Fibroblast of skin of scalp (primary cell): ENCODE results near the gene RHEBL1.
"Not testable (repeated sequence)": the region's sequence is repeated elsewhere in the genome, so short reads cannot be mapped to it uniquely, and the experiment has no call there.

Experiments
- DNase-seq: peaks from one replicate; pipeline ENCODE4 v3.0.0-alpha.2; 2013

The RHEBL1 gene

GRCh38 chr12:49089821-49090773, 20.3 kb upstream of the RHEBL1 start:
- no peak for DNase-seq

- DNase-seq: no peak
Measured at GRCh38 chr12:49088932-49089330, 19.2 kb upstream of the RHEBL1 start.

GRCh38 chr12:49088150-49088931, 18.6 kb upstream of the RHEBL1 start:
- DNase-seq: peak; percentile 87

- no peak for DNase-seq
Measured at GRCh38 chr12:49086116-49086515, 16.3 kb upstream of the RHEBL1 start.

GRCh38 chr12:49084438-49084837, 14.7 kb upstream of the RHEBL1 start:
- DNase-seq: no peak

- no peak for DNase-seq
Measured at GRCh38 chr12:49079793-49080192, 10.0 kb upstream of the RHEBL1 start.

- no peak for DNase-seq
Measured at GRCh38 chr12:49070971-49071370, 1.2 kb upstream of the RHEBL1 start.

GRCh38 chr12:49068879-49069506, 786 bp downstream of the RHEBL1 start:
- DNase-seq: no peak

- DNase-seq: no peak
Measured at GRCh38 chr12:49066120-49066519, 3.7 kb downstream of the RHEBL1 start.

GRCh38 chr12:49064767-49065152, 5.0 kb downstream of the RHEBL1 start:
- no peak for DNase-seq

- DNase-seq: not testable (repeated sequence)
Measured at GRCh38 chr12:49061916-49062315, 7.9 kb downstream of the RHEBL1 start.

GRCh38 chr12:49061157-49061650, 8.6 kb downstream of the RHEBL1 start:
- no peak for DNase-seq

- peak; percentile 97 for DNase-seq
Measured at GRCh38 chr12:49060237-49061156, 9.3 kb downstream of the RHEBL1 start, which contains the start of gene KMT2D. Gene KMT2D, minus strand, starts transcription at chr12:49060794. Its CDS starts 5,470 bp downstream, at chr12:49055324.

- DNase-seq: peak; percentile 16
Measured at GRCh38 chr12:49059299-49060171, 10.2 kb downstream of the RHEBL1 start.

GRCh38 chr12:49059045-49059298, 10.8 kb downstream of the RHEBL1 start:
- no peak for DNase-seq

GRCh38 chr12:49058366-49059044, 11.3 kb downstream of the RHEBL1 start:
- DNase-seq: no peak

- DNase-seq: no peak
Measured at GRCh38 chr12:49057888-49058287, 11.9 kb downstream of the RHEBL1 start.

- DNase-seq: peak; percentile 73
Measured at GRCh38 chr12:49055978-49056754, 13.6 kb downstream of the RHEBL1 start.

GRCh38 chr12:49055092-49055491, 14.7 kb downstream of the RHEBL1 start:
- DNase-seq: no peak
